HG03442 (cell line): ENCODE results near the gene CCL1.
"Not testable (repeated sequence)": the region's sequence is repeated elsewhere in the genome, so short reads cannot be mapped to it uniquely, and the experiment has no call there.

ENCODE experiments used
- ATAC-seq: cut with Tn5 transposase; IDR thresholded peaks from one replicate; pipeline ENCODE4 v1.9.1; 2021; ENCODE audit warnings: mild to moderate bottlenecking, moderate library complexity; ENCODE audit not compliant: unreplicated experiment

The CCL1 gene

GRCh38 chr17:34361478-34362061, 1.5 kb downstream of the CCL1 start:
- no peak for ATAC-seq

- ATAC-seq = no peak
These were observed 2.3 kb downstream of the CCL1 start for GRCh38 chr17:34360601-34361270.

- ATAC-seq = no peak
These were observed 4.4 kb downstream of the CCL1 start for GRCh38 chr17:34358631-34359030.

GRCh38 chr17:34357398-34357797, 5.6 kb downstream of the CCL1 start:
- ATAC-seq = no peak

DNA sequence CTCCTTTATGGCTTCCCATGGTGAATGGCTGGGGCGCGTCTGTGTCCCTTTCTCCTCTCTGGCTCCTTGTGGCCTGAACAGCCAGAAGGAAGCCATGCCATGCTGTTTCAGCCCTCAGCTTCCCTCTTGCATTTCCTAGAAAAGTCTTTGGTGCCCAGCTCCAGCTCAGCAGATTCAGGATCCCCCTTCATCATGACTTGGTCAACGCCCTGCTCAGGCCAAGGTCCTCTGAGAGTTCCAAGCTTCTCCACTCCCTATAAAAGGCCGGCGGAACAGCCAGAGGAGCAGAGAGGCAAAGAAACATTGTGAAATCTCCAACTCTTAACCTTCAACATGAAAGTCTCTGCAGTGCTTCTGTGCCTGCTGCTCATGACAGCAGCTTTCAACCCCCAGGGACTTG, 6.8 kb downstream of the CCL1 start, which contains the start of gene CCL13:
TSS of gene CCL13 (plus strand) at position 287 of the 400 bp plus-strand sequence. CDS start at position 334, 47 bp downstream.
- no peak for ATAC-seq

DNA sequence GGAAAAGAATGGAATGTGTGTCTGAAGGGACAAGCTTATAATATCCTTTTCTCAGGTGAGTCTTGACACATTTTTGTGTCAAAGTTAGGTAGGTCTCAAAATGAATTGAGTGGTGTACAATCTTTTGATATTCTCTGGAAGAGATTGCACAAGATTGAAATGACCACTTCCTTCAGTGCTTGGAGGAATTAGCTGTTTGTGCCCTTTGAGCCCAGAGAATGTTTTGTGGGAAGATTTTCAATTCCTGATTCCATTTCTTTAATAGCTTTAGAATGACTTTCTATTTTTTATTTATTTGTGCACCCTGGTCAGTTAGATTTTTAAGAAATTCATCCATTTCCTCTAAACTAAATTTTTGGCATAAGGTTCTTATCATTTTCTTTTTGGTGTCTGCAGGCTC, 8.4 kb downstream of the CCL1 start:
- ATAC-seq = no peak

GRCh38 chr17:34352191-34352590, 10.8 kb downstream of the CCL1 start:
- ATAC-seq = no peak

DNA sequence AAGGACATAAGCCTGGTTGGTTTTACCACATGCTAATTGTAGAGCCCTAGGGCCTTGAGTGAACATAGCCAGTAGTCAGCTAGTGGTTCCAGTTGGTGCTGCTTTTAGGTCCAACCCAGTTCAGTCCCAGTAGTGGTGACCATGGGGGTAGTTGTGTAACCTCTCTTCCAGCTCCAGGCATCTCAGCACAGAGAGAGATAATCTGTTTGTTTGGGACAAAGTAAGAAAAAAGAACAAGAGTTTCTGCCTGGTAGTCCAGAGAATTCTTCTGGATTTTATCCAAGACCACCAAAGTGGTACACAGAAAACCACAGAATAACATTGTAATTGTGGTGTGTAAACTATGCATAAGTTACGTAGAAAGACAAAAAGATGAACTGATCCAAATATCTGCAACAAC, 11.9 kb downstream of the CCL1 start:
- ATAC-seq = no peak

GRCh38 chr17:34349751-34350150, 13.3 kb downstream of the CCL1 start:
- no peak for ATAC-seq

GRCh38 chr17:34347063-34347462, 16.0 kb downstream of the CCL1 start:
- no peak for ATAC-seq

- no peak for ATAC-seq
These were observed 21.1 kb downstream of the CCL1 start for GRCh38 chr17:34341916-34342315.

- no peak for ATAC-seq
These were observed 23.8 kb downstream of the CCL1 start for GRCh38 chr17:34339138-34339770.

- no peak for ATAC-seq
These were observed 25.3 kb downstream of the CCL1 start for GRCh38 chr17:34337701-34338100.

GRCh38 chr17:34327580-34327979, 35.5 kb downstream of the CCL1 start:
- not testable (repeated sequence) for ATAC-seq

DNA sequence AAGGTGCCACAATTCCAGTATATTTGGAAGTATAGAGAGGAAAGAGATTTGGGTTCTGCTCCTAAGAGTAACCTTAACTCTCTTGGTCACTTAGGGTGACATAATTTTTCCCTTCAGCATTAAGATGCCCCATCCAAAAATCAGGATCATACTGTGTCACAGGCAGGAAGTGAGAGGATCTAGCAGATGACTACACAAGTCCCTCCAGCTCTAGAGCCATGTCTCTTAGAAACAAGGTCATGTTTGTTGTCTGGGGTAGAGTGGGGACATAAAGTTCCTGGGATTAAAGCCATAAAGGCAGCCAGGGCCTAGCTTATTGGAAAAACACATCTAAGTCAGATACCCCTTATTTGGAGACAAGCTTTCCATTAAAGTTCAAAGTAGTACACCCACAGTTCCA, 41.1 kb downstream of the CCL1 start:
- no peak for ATAC-seq

GRCh38 chr17:34319039-34319483, 44.0 kb downstream of the CCL1 start, which contains the start of gene CCL8:
Gene CCL8, plus strand, starts transcription at chr17:34319435. Its CDS starts 67 bp downstream, at chr17:34319502.
- no peak for ATAC-seq

GRCh38 chr17:34318474-34318873, 44.6 kb downstream of the CCL1 start:
- no peak for ATAC-seq

DNA sequence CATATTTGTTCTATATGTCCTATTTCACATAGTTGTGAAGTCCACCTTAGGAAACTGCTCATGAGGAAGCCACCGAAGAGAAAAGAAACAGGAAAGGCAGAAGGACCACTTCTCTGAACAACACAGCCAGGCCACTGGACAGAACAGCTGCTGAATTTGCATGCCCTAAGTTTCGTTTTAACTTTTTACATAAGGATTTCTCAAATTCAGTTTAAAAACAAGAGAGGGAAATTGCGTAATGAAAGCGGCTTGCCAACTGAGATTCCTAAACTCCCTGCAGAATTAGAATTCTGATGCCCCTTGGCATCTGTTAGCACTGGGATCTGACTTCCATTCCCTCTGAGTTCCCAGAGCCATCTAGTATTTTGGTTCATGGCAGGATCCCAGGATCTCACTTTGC, 48.8 kb downstream of the CCL1 start:
- no peak for ATAC-seq

- no peak for ATAC-seq
These were observed 49.9 kb downstream of the CCL1 start for GRCh38 chr17:34313164-34313563.

GRCh38 chr17:34312080-34312479, 51.0 kb downstream of the CCL1 start:
- no peak for ATAC-seq

DNA sequence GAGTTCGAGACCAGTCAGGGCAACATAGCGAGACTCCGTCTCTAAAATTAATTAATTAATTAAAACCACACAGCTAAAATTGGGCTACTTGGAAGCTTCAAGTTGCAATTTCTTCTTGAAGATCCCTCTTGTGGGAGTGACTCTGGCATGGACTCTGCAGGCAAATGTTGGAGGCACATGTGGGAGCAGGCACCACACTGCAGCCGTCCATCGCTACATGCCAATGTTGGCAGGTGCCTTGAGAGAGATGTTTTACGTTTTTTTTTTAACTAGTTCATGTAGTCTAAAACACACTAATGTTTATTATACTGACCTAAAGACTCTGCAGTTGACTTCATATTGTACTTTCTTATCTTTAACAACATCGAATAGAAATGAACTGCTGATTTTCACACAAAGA, 51.7 kb downstream of the CCL1 start:
- ATAC-seq = no peak
